ENCODE results near the gene CLMP. TPM values are rescaled to one million over a fixed set of nuclear protein-coding genes. Genes with fewer than 3 reads are reported as not detected.

Gene CLMP
- total RNA-seq, 1 experiment from 2014 or later: 3.2 TPM

GRCh38 chr11:123107945-123108495 lies 87.0 kb downstream of the CLMP start:
- H3K9ac ChIP-seq (ENCODE audit: low read length): no peak overlapping the region
- H3K4me3 ChIP-seq (replicated peaks in 1 of 2; ENCODE audit: low read depth in 1 of 2, low read length in 2 of 2): no peak overlapping the region
- DNase-seq (ENCODE audit: low read depth, low spot score) (no peak), ATAC-seq (no peak)
- ChIA-PET RAD21 (ENCODE audit: low non-redundant PET in 1 of 2, low total read pairs in 2 of 2, uncharacterized antibody in 2 of 2, unreplicated experiment in 2 of 2) (no interaction called here), POLR2A (no interaction called here), CTCF (interaction anchor here (0.8 to 5.1 kb wide), 4 partner anchors 128 to 153 kb away, joined by 3 to 78 read pairs (median 25); no protein-coding TSS in a partner anchor)
- H4K20me1 ChIP-seq (ENCODE audit: insufficient read depth): no peaks in the 10 kb centered on the region
- H3K4me2 ChIP-seq (ENCODE audit: low read length): no peak overlapping the region
- no peaks in the 10 kb centered on the region for H3K9me2 ChIP-seq (ENCODE audit: insufficient read depth)
- H3K27me3 ChIP-seq (ENCODE audit: insufficient read depth, low read length): no peaks in the 10 kb centered on the region
- no peak overlapping the region for H2AFZ ChIP-seq (ENCODE audit: low read depth, low read length, poor library complexity, severe bottlenecking)
- no peaks in the 10 kb centered on the region for H3K79me2 ChIP-seq (ENCODE audit: insufficient read depth, low read length)
- TF ChIP-seq YY1 (IDR thresholded peaks at IDR 0.05; ENCODE audit: extremely low read depth, insufficient replicate concordance, low read depth, low read length) (no peak), RAD21 (IDR thresholded peaks at IDR 0.05; ENCODE audit: low read depth) (no peak), EGR1 (IDR thresholded peaks at IDR 0.05; ENCODE audit: low read depth) (no peak)
- H3K9me3 ChIP-seq (ENCODE audit: control insufficient read depth in 1 of 2, insufficient read depth in 1 of 2, low read depth in 1 of 2, low read length in 2 of 2): no peaks in the 10 kb centered on the region
- no peak overlapping the region for H3K27ac ChIP-seq (ENCODE audit: low read depth, low read length)
- H3K36me3 ChIP-seq (ENCODE audit: control insufficient read depth in 1 of 2, insufficient read depth in 2 of 2, low read length in 2 of 2): no peaks in the 10 kb centered on the region
- BruUV-seq (replicated peaks): no TSS peak
- H3K4me1 ChIP-seq (ENCODE audit: control insufficient read depth in 1 of 2, insufficient read depth in 2 of 2, low read length in 2 of 2): peaks cover 0 to 8% of the 10 kb centered on the region in 2 experiments; a peak in 3 of 4 replicates
- intact Hi-C loops (cut with micrococcal nuclease): no loop called here

- intact Hi-C loops (cut with micrococcal nuclease): no loop called here
- no peak for TF ChIP-seq ELF1 (IDR thresholded peaks at IDR 0.05; ENCODE audit: borderline replicate concordance, low read depth)
- no peaks in the 10 kb centered on the region for H4K20me1 ChIP-seq (ENCODE audit: insufficient read depth)
- no peak for DNase-seq (ENCODE audit: low read depth, low spot score)
- H2AFZ ChIP-seq (ENCODE audit: low read depth, low read length, poor library complexity, severe bottlenecking): no peak overlapping the region
- H3K36me3 ChIP-seq (ENCODE audit: control insufficient read depth in 1 of 2, insufficient read depth in 2 of 2, low read length in 2 of 2): no peaks in the 10 kb centered on the region
- ChIA-PET CTCF (interaction anchor here (2.5 to 4.5 kb wide), 3 partner anchors 131 to 157 kb away, joined by 31 to 69 read pairs (median 47); no protein-coding TSS in a partner anchor), POLR2A (no interaction called here), RAD21 (ENCODE audit: low non-redundant PET in 1 of 2, low total read pairs in 2 of 2, uncharacterized antibody in 2 of 2, unreplicated experiment in 2 of 2) (interaction anchor here in 1 of 2 experiments (1.0 kb wide), 1 partner anchor 142 kb away, joined by 3 read pairs; no protein-coding TSS in a partner anchor)
- no peaks in the 10 kb centered on the region for H3K27me3 ChIP-seq (ENCODE audit: insufficient read depth, low read length)
- no peaks in the 10 kb centered on the region for H3K9me2 ChIP-seq (ENCODE audit: insufficient read depth)
- no peaks in the 10 kb centered on the region for H3K79me2 ChIP-seq (ENCODE audit: insufficient read depth, low read length)
- no TSS peak for BruUV-seq (replicated peaks)
- no peak overlapping the region for H3K27ac ChIP-seq (ENCODE audit: low read depth, low read length)
- no peak overlapping the region for H3K4me2 ChIP-seq (ENCODE audit: low read length)
- no peak overlapping the region for H3K4me3 ChIP-seq (replicated peaks in 1 of 2; ENCODE audit: low read depth in 1 of 2, low read length in 2 of 2)
- ATAC-seq: no peak
- H3K9ac ChIP-seq (ENCODE audit: low read length): no peak overlapping the region
- peaks cover 0 to 6% of the 10 kb centered on the region in 2 experiments; a peak in 3 of 4 replicates for H3K4me1 ChIP-seq (ENCODE audit: control insufficient read depth in 1 of 2, insufficient read depth in 2 of 2, low read length in 2 of 2)
- H3K9me3 ChIP-seq (ENCODE audit: control insufficient read depth in 1 of 2, insufficient read depth in 1 of 2, low read depth in 1 of 2, low read length in 2 of 2): no peaks in the 10 kb centered on the region
Measured at GRCh38 chr11:123104697-123105096, 90.4 kb downstream of the CLMP start.

Data from HCT116 (cell line).